GM23338 (cell line): ENCODE measurements around the gene RSPRY1. TPM values are rescaled to one million over a fixed set of nuclear protein-coding genes. Genes with fewer than 3 reads are reported as not detected.

Source experiments
- ATAC-seq: fragments of 200-7000 bp; cut with Tn5 transposase; 3 replicates; pipeline ENCODE4 v1.9.1; 2020
- DNase-seq: peaks from one replicate; pipeline ENCODE4 v3.0.0-alpha.2; 2015; ENCODE audit warnings: low spot score
- H2AFZ ChIP-seq: fragments of 200-600 bp; sonication (generic); 2 replicates; pipeline ENCODE4 v1.8.0; 2016; ENCODE audit warnings: antibody characterized with exemption, mild to moderate bottlenecking, moderate library complexity
- H3F3A ChIP-seq: fragments of 200-600 bp; sonication (generic); replicated peaks from 2 replicates; pipeline ENCODE4 v1.8.0; 2017; ENCODE audit warnings: antibody characterized with exemption, mixed run types, low read depth
- H3K27ac ChIP-seq: fragments of 200-600 bp; sonication (generic); 2 replicates; pipeline ENCODE4 v1.6.1; 2016; ENCODE audit warnings: low read depth
- H3K27me3 ChIP-seq: fragments of 200-600 bp; sonication (generic); 2 replicates; pipeline ENCODE4 v1.8.0; 2016; ENCODE audit warnings: mild to moderate bottlenecking, mixed run types, moderate library complexity; ENCODE audit not compliant: insufficient read depth
- H3K36me3 ChIP-seq: fragments of 200-600 bp; sonication (generic); 2 replicates; pipeline ENCODE4 v1.8.0; 2016; ENCODE audit warnings: mild to moderate bottlenecking; ENCODE audit not compliant: insufficient read depth
- H3K4me1 ChIP-seq: fragments of 200-600 bp; sonication (generic); 2 replicates; pipeline ENCODE4 v1.8.0; 2016; ENCODE audit warnings: mild to moderate bottlenecking, moderate library complexity; ENCODE audit not compliant: insufficient read depth
- H3K4me2 ChIP-seq: fragments of 200-600 bp; sonication (generic); 2 replicates; pipeline ENCODE4 v1.7.1; 2017; ENCODE audit warnings: mixed run types
- H3K4me3 ChIP-seq: fragments of 200-600 bp; sonication (generic); 2 replicates; pipeline ENCODE4 v1.6.1; 2016; ENCODE audit warnings: mixed run types
- H3K79me2 ChIP-seq: fragments of 200-600 bp; sonication (generic); replicated peaks from 2 replicates; pipeline ENCODE4 v1.8.0; 2017; ENCODE audit warnings: mild to moderate bottlenecking; ENCODE audit not compliant: insufficient read depth
- H3K9me2 ChIP-seq: fragments of 200-600 bp; sonication (generic); 2 replicates; pipeline ENCODE4 v1.8.0; 2017; ENCODE audit not compliant: insufficient read depth
- H4K20me1 ChIP-seq: fragments of 200-600 bp; sonication (generic); replicated peaks from 2 replicates; pipeline ENCODE4 v1.8.0; 2017; ENCODE audit warnings: mild to moderate bottlenecking; ENCODE audit not compliant: insufficient read depth
- H3K27ac Mint-ChIP-seq: 2 replicates; pipeline ENCODE4 v1.8.0; 2020; ENCODE audit warnings: inconsistent platforms, mild to moderate bottlenecking, moderate library complexity, mixed read lengths
- H3K27me3 Mint-ChIP-seq: 3 replicates; pipeline ENCODE4 v1.8.0; 2022; ENCODE audit warnings: low read depth, mild to moderate bottlenecking, moderate library complexity, mixed read lengths, inconsistent platforms; ENCODE audit not compliant: insufficient read depth, poor library complexity
- H3K36me3 Mint-ChIP-seq: 3 replicates; pipeline ENCODE4 v1.8.0; 2021; ENCODE audit warnings: low read depth, mild to moderate bottlenecking, inconsistent platforms, moderate library complexity, mixed read lengths
- H3K4me1 Mint-ChIP-seq: 3 replicates; pipeline ENCODE4 v1.8.0; 2020; ENCODE audit warnings: mild to moderate bottlenecking, inconsistent platforms, mixed read lengths
- H3K4me3 Mint-ChIP-seq: 3 replicates; pipeline ENCODE4 v1.8.0; 2021; ENCODE audit warnings: moderate library complexity, mild to moderate bottlenecking, inconsistent platforms, mixed read lengths
- H3K9me3 Mint-ChIP-seq: 3 replicates; pipeline ENCODE4 v1.8.0; 2020; ENCODE audit warnings: moderate library complexity, mild to moderate bottlenecking, inconsistent platforms, mixed read lengths
- CREB1 ChIP-seq: fragments of 250-450 bp; sonication (Bioruptor Pico); IDR thresholded peaks from 2 replicates; pipeline ENCODE4 v1.5.0; 2020; ENCODE audit warnings: low read depth, mild to moderate bottlenecking, moderate library complexity
- CTCF ChIP-seq, 2 experiments: fragments of 200-600 bp in 1 of 2; sonication (generic) in 1 of 2; conservative IDR thresholded peaks; 2 replicates each; pipeline versions ENCODE4 v1.5.1 to v1.6.1; 2016 to 2017; ENCODE audit warnings: antibody characterized with exemption in 2 of 2, low read depth in 2 of 2, mild to moderate bottlenecking in 2 of 2, moderate library complexity in 1 of 2
- EZH2 ChIP-seq: fragments of 200-600 bp; sonication (generic); IDR thresholded peaks from one replicate; pipeline ENCODE4 v1.8.0; 2017; ENCODE audit warnings: antibody characterized with exemption, mild to moderate bottlenecking, low read depth; ENCODE audit not compliant: unreplicated experiment
- EZH2phosphoT487 ChIP-seq: fragments of 200-600 bp; sonication (generic); IDR thresholded peaks from one replicate; pipeline ENCODE4 v1.8.1; 2018; ENCODE audit warnings: antibody characterized with exemption; ENCODE audit not compliant: unreplicated experiment
- NANOG ChIP-seq: IDR thresholded peaks from 2 replicates; pipeline ENCODE4 v1.6.1; 2016; ENCODE audit warnings: antibody characterized with exemption, borderline replicate concordance
- POLR2AphosphoS5 ChIP-seq: IDR thresholded peaks from 2 replicates; pipeline ENCODE4 v1.6.1; 2016; ENCODE audit warnings: antibody characterized with exemption, low read depth
- REST ChIP-seq: IDR thresholded peaks from one replicate; pipeline ENCODE4 v1.6.1; 2018; ENCODE audit warnings: antibody characterized with exemption; ENCODE audit not compliant: unreplicated experiment
- STAT1 ChIP-seq: IDR thresholded peaks from one replicate; pipeline ENCODE4 v1.6.1; 2016; ENCODE audit warnings: antibody characterized with exemption; ENCODE audit not compliant: unreplicated experiment
- ZNF114 ChIP-seq: fragments of 250-450 bp; sonication (Bioruptor Pico); IDR thresholded peaks from 2 replicates; pipeline ENCODE4 v1.5.0; 2020; ENCODE audit warnings: mild to moderate bottlenecking, moderate library complexity
- ZNF331 ChIP-seq: fragments of 250-450 bp; sonication (Bioruptor Pico); IDR thresholded peaks from 2 replicates; pipeline ENCODE4 v1.5.0; 2020; ENCODE audit warnings: low read depth, mild to moderate bottlenecking, moderate library complexity
- polyA plus RNA-seq: library from polyadenylated mRNA; unstranded; fragments of >200 nt; fragmentation: Nextera tagmentation; extraction: Ambion mirVana; gene quantifications from 2 replicates; pipeline ENCODE4 v1.2.1, GENCODE V29; 2016
- total RNA-seq: library from RNA; depleted of rRNA; stranded (reverse); fragments of >200 nt; shearing (Covaris generic); gene quantifications from 2 replicates; pipeline ENCODE4 v1.2.3, GENCODE V29; 2014

The RSPRY1 gene
- total and polyA plus RNA-seq, 2 experiments from 2014 or later, result 25.8 to 35.9 TPM

GRCh38 chr16:57251352-57251751, 65.2 kb downstream of the RSPRY1 start:
- no peak for ATAC-seq
- H3K4me1 ChIP-seq, result no peaks in the 10 kb centered on the region; the same call in 1 of the 2 replicates
- no peaks in the 10 kb centered on the region for H3K79me2 ChIP-seq
- Mint-ChIP-seq H3K36me3 (peaks cover 17% of the 10 kb centered on the region), H3K27ac (no peak overlapping the region), H3K27me3 (peaks cover 13% of the 10 kb centered on the region), H3K4me1 (no peaks in the 10 kb centered on the region), H3K9me3 (0 out of 3 replicates have a peak, but pooled peaks cover 5% of the 10 kb centered on the region), H3K4me3 (no peak overlapping the region)
- H3F3A ChIP-seq, result no peaks in the 10 kb centered on the region
- TF ChIP-seq ZNF331 (no peak), CTCF (conservative IDR thresholded peaks at IDR 0.05; ENCODE audit: low read depth in 2 of 2) (no peak), EZH2phosphoT487 (no peak)
- no peak overlapping the region for H3K4me3 ChIP-seq
- H3K27ac ChIP-seq, result no peak overlapping the region
- H2AFZ ChIP-seq, result no peak overlapping the region
- H3K36me3 ChIP-seq, result no peaks in the 10 kb centered on the region; the same call in 1 of the 2 replicates
- H3K9me2 ChIP-seq, result no peaks in the 10 kb centered on the region
- H3K4me2 ChIP-seq, result no peak overlapping the region
- H4K20me1 ChIP-seq, result no peaks in the 10 kb centered on the region
- DNase-seq, result no peak
- H3K27me3 ChIP-seq, result no peaks in the 10 kb centered on the region

GRCh38 chr16:57252148-57252721, 66.1 kb downstream of the RSPRY1 start:
- no peak for ATAC-seq
- H3K9me2 ChIP-seq, result no peaks in the 10 kb centered on the region
- TF ChIP-seq POLR2AphosphoS5 (no peak), STAT1 (no peak), NANOG (no peak), REST (no peak), ZNF114 (CRISPR knock-in tag) (no peak), CREB1 (CRISPR knock-in tag) (no peak), EZH2 (no peak), EZH2phosphoT487 (no peak)
- no peak overlapping the region for H3K4me3 Mint-ChIP-seq
- no peak overlapping the region for H3K4me3 ChIP-seq
- H3K4me2 ChIP-seq, result no peak overlapping the region
- H3K79me2 ChIP-seq, result no peaks in the 10 kb centered on the region
- H4K20me1 ChIP-seq, result no peaks in the 10 kb centered on the region
- no peaks in the 10 kb centered on the region for H3K4me1 Mint-ChIP-seq
- H3K36me3 Mint-ChIP-seq, result peaks cover 17% of the 10 kb centered on the region
- H3K27ac Mint-ChIP-seq, result no peak overlapping the region
- H3F3A ChIP-seq, result no peaks in the 10 kb centered on the region
- H3K27me3 Mint-ChIP-seq, result peaks cover 12% of the 10 kb centered on the region
- H3K36me3 ChIP-seq, result no peaks in the 10 kb centered on the region; the same call in 1 of the 2 replicates
- H3K27me3 ChIP-seq, result no peaks in the 10 kb centered on the region
- no peak for DNase-seq
- H3K27ac ChIP-seq, result no peak overlapping the region
- 0 out of 3 replicates have a peak, but pooled peaks cover 5% of the 10 kb centered on the region for H3K9me3 Mint-ChIP-seq
- H3K4me1 ChIP-seq, result no peaks in the 10 kb centered on the region
- H2AFZ ChIP-seq, result no peak overlapping the region
